HG03108 (cell line): Measurements from ENCODE around the gene ETFB.

Source experiments
- ATAC-seq: cut with Tn5 transposase; IDR thresholded peaks from one replicate; pipeline ENCODE4 v1.9.1; 2021; ENCODE audit warnings: moderate library complexity; ENCODE audit not compliant: unreplicated experiment

Gene ETFB

GRCh38 chr19:51352783-51353360, 13.3 kb downstream of the ETFB start:
- ATAC-seq = no peak

- no peak for ATAC-seq
Observed at GRCh38 chr19:51351266-51351990, 14.8 kb downstream of the ETFB start.

DNA sequence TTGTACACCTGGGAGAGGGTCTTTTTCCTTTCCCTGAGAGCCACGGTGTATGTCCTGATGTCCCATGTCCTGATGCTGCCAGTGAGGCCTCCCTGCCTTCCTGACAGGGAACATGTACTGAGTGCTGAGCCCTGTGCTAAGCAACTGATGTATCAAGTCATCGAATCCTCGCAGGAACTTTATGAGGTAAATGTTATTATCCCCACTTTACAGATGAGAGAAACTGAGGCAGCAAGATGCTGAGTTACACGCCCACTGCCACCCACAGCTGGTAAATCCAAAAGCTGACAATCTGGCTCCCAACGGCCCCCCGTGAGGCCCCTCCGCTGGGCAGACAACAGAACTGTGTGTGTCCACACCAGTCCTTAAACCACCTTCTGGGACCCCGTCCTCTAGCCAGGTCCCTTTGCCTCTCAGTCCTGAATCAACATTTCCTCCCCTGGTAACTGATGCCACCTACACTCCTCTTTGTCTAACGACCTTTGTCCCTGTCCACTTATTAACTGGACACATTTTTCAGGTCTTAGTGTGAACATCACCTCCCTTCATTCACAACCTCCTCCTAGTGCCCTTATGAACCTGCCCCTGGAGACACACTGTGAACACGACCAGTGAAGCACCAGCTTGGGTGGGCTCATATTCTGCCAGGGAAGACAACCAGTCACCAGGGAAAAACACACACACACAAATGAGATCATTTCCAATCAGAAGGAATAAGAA, 18.8 kb downstream of the ETFB start:
- no peak for ATAC-seq

GRCh38 chr19:51346742-51347141, 19.4 kb downstream of the ETFB start:
- no peak for ATAC-seq

- no peak for ATAC-seq
Observed at GRCh38 chr19:51345076-51345620, 21.0 kb downstream of the ETFB start.

DNA sequence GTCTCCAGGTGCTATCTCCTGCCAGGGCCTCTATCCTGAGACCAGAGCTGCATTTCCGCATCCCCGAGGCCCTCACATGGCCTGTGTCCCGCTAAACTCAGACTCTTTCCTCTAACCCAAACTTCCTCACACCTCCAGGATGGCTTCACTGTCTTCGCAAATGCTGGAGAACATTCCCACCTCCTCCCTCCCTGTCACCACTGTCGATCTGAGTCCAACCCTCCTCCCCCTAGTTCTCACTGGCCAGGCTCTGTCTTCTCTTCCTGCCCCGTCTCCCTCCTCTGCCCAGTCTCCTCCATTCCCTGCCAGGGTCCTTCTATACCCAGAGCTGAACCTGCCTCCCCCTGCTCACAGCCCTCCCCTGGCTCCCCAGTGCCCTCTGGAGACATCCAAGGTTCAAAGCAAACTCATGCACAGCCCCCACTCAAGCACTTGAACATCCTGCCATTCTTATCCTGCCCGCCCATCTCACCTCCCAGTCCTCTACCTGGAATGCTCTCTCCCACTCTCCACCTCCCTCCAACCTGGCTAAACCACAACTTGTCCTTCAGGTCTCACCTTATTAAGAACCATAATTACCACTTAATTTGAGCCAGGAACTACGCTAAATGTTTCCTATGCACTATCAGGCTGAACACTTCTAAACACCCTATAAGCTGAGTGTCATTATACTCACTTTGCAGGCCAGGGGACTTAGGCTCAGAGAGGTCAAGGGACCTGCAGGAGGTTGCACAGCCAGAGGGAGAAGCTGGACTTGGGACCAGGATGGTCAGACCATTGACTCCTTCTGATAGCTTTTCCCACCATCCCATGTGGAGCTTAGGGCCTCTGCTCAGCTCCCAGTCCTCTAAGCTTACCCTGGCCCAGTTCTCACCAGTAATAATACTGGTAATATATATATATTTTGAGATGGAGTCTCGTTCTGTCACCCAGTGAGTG, 23.3 kb downstream of the ETFB start:
- no peak for ATAC-seq

GRCh38 chr19:51341976-51342580, 24.1 kb downstream of the ETFB start, which contains the start of gene VSIG10L:
Gene VSIG10L (minus strand): TSS chr19:51342139. CDS start chr19:51342124, 15 bp downstream.
- ATAC-seq = no peak

DNA sequence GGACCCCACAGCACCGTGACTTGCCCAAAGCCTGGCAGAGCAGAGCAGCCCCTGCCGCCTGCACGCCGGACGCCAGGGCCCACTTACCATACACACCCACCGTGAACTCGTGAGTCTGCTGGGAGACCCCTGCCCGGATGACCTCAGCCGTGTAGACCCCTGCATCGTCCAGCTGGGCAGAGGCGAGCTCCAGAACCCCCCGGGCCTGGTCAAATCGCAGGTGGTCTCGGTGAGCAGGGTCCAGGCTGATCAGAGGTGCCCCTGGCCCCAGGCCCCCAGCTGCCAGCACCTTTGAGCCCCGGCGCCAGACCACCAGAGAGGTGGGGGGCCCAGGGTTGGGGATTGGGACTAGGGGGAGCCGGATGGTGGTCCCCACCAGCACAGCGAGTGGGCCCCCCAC, 25.1 kb downstream of the ETFB start:
- no peak for ATAC-seq

GRCh38 chr19:51339687-51340656, 26.2 kb downstream of the ETFB start:
- peak; percentile 42 for ATAC-seq

DNA sequence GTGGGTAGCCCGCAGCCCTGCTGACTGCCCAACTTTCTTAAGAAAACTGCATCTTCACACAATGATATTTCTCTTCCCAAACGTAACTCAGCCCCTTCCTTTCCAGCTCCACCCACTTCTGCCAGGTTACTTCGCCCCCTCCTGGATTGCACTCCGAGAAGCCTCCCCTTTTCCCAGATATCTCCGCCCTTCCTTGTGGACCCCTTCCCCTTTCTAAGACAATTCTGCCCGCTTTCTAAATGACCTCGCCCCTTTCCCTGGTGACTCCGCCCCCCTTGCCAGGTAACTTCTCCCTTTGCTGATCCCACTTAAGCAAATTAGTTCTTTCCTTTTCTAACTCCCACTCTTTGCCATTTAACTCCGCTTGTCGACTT, 26.9 kb downstream of the ETFB start:
- ATAC-seq = no peak

DNA sequence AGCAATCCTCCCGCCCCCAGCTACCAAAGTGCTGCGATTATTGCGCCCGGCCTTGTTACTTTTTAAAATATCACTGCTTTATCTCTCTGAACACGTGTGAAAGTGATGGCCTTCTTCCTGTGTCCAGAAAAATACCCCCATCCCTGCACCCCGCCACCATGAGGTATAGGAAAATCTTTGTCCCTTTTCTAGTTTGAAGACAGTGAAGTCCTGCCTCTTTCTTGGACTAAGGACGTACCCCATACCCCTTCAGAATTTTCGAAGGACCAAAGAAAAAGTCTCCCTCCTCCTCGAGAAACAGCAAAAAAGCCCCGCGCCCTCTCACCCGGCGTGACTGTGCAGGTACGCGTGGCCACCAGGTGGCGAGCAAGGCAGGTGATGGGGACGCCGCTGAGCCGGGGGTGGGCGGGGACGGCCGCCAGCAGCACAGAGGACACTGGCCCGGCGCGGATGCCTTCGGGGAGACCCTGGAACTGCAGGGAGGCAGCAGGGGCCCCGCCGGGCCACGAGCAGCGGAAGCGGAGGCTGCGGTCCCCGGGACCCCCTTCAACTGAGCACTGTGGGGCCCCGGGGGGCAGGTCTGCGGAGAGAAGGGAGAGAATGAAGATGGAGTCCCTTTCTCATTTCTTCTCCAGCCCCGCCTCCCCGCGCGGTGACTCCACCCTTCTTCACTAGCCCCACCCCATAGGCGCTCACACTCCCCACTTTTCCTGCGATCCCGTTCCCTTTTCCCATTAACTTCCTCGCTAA, 27.4 kb downstream of the ETFB start:
- peak; percentile 36 for ATAC-seq

- ATAC-seq = no peak
Observed at GRCh38 chr19:51337861-51338562, 28.2 kb downstream of the ETFB start.

- ATAC-seq = no peak
Observed at GRCh38 chr19:51337141-51337860, 28.9 kb downstream of the ETFB start.

DNA sequence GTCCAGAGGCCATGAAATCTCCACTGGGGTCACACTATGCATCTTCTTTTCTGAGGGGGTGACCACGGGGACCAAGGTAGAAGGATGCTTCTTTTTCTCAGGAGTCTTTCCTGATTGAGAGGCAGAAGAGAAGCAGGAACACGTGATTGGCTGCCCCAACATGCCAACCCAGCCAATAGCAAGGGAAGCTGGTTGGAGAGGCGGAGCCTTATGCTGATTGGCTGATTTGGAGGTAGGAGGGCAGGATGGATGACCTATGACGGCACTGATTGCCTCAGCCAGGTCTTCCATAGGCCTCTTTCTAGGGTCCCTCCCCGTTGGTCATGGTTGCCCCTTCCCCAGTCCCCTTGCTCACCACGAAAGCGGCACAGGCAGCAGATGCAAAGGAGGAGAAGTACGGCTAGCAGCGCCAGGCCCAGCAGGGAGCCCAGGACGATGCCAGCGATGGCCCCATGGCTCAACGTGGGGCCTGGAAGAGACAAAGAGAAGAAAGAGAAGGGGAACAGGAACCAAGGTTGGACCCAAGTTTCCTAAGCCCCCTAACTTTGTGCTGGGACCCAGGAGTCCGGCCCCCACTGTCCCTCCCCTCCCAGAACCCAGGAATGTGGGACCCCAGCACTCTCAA, 32.2 kb downstream of the ETFB start:
- ATAC-seq = no peak

DNA sequence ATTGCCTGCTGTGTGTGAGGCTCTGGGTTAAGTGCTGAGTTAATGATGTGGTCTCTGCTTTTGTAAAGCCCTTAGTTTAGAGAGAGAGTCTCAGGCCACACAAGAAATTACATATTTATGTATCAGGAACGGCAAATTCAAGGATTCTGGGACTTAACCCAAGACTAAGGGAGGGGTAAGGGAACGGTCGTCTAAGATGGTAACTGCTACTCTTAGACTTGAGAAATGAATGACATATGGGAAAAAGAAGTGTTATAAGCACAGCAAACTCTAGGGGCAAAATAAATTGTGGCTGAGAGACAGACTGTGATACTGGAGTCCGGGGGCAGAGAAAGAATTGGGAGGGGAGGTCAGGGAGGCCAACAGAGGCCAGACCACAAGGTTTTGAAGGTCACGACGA, 34.5 kb downstream of the ETFB start:
- no peak for ATAC-seq

- ATAC-seq = no peak
Observed at GRCh38 chr19:51331193-51331592, 35.0 kb downstream of the ETFB start.

DNA sequence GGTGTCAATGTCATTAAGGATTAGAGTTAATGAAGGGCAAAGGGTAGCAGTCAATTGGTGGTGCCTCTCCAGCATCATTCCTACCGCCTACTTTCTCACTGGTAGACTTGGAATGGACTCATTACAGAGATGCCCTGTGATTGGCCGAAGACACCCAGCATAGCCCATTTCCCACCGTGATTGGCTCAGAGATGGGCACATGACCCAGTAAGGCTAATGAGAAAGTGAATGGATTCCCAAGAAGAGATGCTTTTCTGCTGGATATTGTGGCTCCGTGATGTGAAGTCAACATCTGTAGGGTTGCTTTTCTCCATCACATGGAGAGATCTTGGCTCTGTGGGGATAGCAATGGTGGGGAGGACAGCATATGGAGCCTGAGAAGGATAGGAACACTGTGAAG, 35.8 kb downstream of the ETFB start:
- no peak for ATAC-seq
